Ramos (cell line): ENCODE results near the gene LDHB.
"Not testable (repeated sequence)": the region's sequence is repeated elsewhere in the genome, so short reads cannot be mapped to it uniquely, and the experiment has no call there.

Experiments used
- in situ Hi-C: fragments of 300-500 bp; cut with MboI; formaldehyde crosslinking; loops from one replicate; pipeline ENCODE4 v1.14.3; 2022; ENCODE audit warnings: low sequenced_read_pairs; ENCODE audit not compliant: unreplicated experiment

The LDHB gene

GRCh38 chr12:21614506-21614905 is 43.1 kb downstream of the LDHB start:
- in situ Hi-C loops, result no loop called here

GRCh38 chr12:21613931-21614330 is 43.7 kb downstream of the LDHB start:
- in situ Hi-C loops, result no loop called here

DNA sequence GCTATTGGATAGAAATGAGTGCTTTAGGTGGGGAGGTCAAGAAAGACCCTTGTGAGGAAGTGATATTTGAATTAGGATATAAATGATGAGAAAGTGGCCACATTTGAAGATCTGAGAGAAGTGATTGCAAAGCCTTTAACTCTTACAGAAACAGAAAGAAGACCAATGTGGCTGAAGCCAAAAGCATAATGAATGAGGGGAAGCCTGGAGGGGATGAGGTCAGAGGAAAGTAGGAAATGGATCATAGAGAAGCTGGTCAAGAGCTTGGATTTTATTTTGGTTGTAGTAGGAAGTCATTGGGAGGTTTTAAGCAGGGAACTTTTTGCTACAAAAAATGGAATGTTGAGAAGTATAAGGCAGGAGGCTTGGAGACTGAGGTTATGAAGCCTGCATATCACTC is 49.4 kb downstream of the LDHB start:
- in situ Hi-C loops, result no loop called here

- in situ Hi-C loops, result no loop called here
Observed at GRCh38 chr12:21607701-21608100, 49.9 kb downstream of the LDHB start.

- in situ Hi-C loops, result no loop called here
Observed at GRCh38 chr12:21606175-21606574, 51.5 kb downstream of the LDHB start.

DNA sequence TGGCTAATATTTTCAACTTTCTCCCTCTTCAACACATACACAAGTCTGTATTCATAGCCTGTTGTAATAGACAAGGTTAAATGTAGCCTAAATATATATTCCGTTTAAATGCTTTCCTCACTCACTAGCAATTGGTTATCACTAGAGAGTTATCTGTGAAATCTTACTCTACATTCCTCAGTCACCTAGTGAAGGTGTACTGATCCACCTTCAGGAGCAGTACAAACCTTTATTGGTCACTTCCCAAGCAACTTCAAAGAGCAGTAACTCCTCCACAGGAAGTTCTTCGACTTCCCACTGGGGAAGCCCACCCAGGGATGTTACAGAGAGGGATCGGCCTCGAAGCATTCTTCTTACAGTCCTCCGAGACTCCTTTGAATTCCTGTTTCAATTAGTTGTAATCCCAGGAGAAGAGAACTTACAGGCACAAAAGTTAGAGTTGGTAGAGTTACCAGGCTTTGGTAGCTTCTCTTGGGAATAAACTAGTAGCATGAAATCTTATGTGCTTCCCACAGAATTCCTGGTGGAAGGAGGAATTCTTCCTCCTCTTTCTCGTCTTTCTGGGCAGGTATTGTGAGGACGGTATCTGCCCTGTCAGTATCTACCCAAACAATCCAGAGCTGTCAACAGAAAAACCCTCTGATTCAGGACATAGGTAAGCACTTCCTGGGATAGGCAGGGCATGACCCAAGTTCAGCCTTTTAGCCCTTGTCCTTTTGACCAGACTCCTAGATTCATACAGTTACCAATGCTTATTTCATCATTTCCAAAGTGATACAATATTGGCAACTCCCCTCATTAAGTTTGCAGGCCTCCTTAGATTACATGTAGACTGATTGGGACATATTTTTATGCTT is 53.2 kb downstream of the LDHB start, which contains the start of gene GYS2:
Gene GYS2 (minus strand): TSS at position 603 of the 857 bp plus-strand sequence. CDS start 255 bp downstream, at position 348.
- in situ Hi-C loops, result no loop called here

- in situ Hi-C loops, result no loop called here
Observed at GRCh38 chr12:21602774-21603173, 54.9 kb downstream of the LDHB start.

DNA sequence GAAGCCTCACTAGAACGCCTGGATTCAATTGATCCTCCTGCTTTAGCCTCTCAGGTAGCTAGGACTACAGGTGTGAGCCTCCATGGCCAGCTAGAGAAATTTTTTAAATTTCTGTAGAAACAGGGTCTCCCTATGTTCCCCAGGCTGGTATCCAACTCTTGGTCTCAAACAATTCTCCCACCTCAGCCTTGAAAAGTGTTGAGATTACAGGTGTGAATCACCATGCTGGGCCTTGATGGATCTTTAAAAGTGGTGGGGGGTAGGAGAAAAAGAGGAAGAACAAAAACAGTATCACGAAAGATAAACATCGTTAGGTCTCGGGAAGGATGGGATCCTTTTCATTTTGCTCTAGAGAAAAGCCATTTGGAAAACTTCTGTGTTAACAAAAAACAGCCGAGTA is 57.4 kb downstream of the LDHB start:
- in situ Hi-C loops, result no loop called here

DNA sequence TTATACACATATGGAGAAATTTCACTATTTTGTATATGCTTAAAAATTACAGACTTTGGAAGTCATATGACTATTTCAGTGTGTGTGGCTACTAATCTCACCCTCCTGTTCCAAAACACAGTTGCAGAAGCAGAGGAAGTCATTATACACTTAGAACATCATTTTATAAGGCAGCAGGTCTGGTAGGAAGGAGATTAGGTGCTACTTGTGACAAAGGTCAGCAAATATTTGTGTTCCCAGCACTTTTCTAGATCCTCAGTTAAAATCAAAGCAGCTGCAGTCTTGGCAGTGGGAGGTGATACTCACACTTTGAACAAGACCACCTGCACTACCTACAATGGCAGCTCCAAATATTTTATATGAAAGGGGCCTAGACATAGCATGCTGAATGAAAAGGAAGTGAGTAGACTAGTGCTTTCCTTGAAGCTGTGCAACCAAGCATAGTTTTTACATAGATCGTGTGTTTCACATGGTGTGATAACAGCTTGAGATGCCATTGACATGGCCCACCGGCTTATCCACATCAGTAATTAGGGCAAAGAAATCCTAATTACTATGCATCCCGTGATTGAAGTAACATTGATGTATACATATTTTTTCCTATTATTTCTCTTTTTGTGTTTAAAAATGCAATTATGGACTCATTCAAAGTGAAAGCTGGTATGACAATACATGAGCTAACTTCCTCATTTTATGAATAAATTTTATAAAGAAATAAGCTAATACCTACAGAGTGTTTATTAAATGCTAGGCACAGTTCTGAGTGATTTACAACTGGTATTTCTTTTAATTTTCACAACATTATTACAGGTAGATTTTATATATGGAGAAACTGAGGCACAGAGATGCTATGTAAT is 58.3 kb downstream of the LDHB start:
- in situ Hi-C loops, result no loop called here

DNA sequence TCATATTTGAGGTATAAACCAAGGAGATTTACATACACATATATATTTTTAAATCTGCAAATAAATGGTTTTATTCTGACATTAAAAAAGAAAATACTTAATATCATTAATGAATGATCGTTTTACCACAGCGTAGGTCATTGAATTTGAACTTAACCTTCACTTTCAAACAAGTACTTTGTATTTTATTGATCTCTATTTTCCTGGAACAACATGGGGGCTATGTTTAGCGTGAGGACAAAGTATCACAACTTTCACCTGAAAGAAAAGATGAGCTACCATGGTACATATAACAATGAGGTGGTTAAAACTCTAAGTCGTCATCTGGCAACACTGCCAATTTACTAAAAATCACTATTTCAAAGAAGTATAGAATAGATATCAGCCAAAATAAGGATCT is 59.0 kb downstream of the LDHB start:
- in situ Hi-C loops, result no loop called here

DNA sequence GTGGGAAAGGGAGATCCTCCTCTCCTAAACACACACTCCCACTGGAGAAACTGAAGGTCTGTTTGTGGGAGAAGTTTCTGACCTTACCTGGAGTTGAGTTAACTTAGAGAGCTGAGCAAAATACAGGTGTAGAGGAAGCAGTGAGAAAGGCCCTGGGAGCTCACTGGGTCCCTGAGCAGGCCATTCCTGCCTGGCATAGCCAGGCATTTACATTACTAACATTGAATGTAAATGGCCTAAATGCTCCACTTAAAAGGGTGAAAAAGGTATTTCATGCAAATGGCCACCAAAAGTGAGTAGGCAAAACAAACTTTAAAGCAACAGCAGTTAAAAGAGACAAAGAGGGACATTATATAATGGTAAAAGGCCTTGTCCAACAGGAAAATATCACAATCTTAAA is 62.3 kb downstream of the LDHB start:
- in situ Hi-C loops, result not testable (repeated sequence)

- in situ Hi-C loops, result no loop called here
Observed at GRCh38 chr12:21585485-21585884, 72.2 kb downstream of the LDHB start.
